ENCODE data around the gene ZNF808. TPM values are rescaled to one million over a fixed set of nuclear protein-coding genes. Genes with fewer than 3 reads are reported as not detected.
"Not testable (repeated sequence)": the region's sequence is repeated elsewhere in the genome, so short reads cannot be mapped to it uniquely, and the experiment has no call there.

The ZNF808 gene
- total and polyA plus RNA-seq, 2 of the 13 experiments (the other 11 are each of a cell fraction or from before 2014, with no cell fraction given) = 3.0 to 7.4 TPM

GRCh38 chr19:52567921-52568320 is 40.5 kb downstream of the ZNF808 start (continued):
- TF ChIP-seq ZBTB46 (CRISPR knock-in tag; IDR thresholded peaks at IDR 0.05; ENCODE audit: borderline replicate concordance) = no peak
- no peak for TF ChIP-seq AGO2 (optimal IDR thresholded peaks at IDR 0.05; ENCODE audit: low read depth, low read length)
- TF ChIP-seq DMTF1 (CRISPR knock-in tag; IDR thresholded peaks at IDR 0.05) = no peak
- no peak for TF ChIP-seq ZNF33A (CRISPR knock-in tag; IDR thresholded peaks at IDR 0.05; ENCODE audit: borderline replicate concordance)
- TF ChIP-seq SP1 (IDR thresholded peaks at IDR 0.05) = no peak
- no peak for TF ChIP-seq SP1 (CRISPR knock-in tag; IDR thresholded peaks at IDR 0.05)
- TF ChIP-seq CREB3 (CRISPR knock-in tag; IDR thresholded peaks at IDR 0.05) = no peak

GRCh38 chr19:52569638-52569999 is 42.2 kb downstream of the ZNF808 start:
- H3K27me3 ChIP-seq (ENCODE audit: control insufficient read depth in 1 of 2, insufficient read depth in 2 of 2, low read length in 2 of 2); H3K36me3 ChIP-seq (replicated peaks in 1 of 2; ENCODE audit: control insufficient read depth in 1 of 2, insufficient read depth in 2 of 2, low read length in 2 of 2); H4K20me1 ChIP-seq (ENCODE audit: insufficient read depth, low read length); H2AFZ ChIP-seq (ENCODE audit: low read length); CTCF ChIA-PET (ENCODE audit: low intra/inter-chr PET ratio, low total read pairs); in situ Hi-C loops (cut with HindIII; ENCODE audit: extremely low pct_ligation_motif_present, low pct_unique_long_range_greater_than_20kb); H3K79me2 ChIP-seq (ENCODE audit: insufficient read depth, low read length); intact Hi-C loops (cut with micrococcal nuclease; ENCODE audit: unreplicated experiment); FAIRE-seq; H3K4me1 ChIP-seq (ENCODE audit: insufficient read depth, low read length): not testable (repeated sequence)
- TSS peak; percentile 99 for BruUV-seq (replicated peaks)
- ATAC-seq = peak; percentile 77
- Histone ChIP-seq H3K9me3 (ENCODE audit: low read length) (peaks cover 49% of the 10 kb centered on the region), H3K27ac (ENCODE audit: extremely low read length, insufficient read depth, low read length) (peak overlapping the region; percentile 78), H3K9ac (ENCODE audit: insufficient read depth, low read depth, low read length) (peak overlapping the region; percentile 62), H3K4me2 (ENCODE audit: low read depth, low read length) (peak overlapping the region; percentile 62), H3K4me3 (replicated peaks in 1 of 3; ENCODE audit: insufficient read depth in 1 of 3, low read depth in 2 of 3, low read length in 3 of 3) (peak overlapping the region; percentile 21 to 73 (median 61); a peak in 5 of 6 replicates)
- POLR2A ChIA-PET = interaction anchor here (1.0 kb wide), 1 partner anchor 43 kb away, joined by 5 read pairs; no protein-coding TSS in a partner anchor
- peak; percentile 21 for DNase-seq (ENCODE audit: low spot score)
- peak; percentile 53; the same call in 1 of the 2 replicates for TF ChIP-seq ZNF263 (CRISPR knock-in tag; IDR thresholded peaks at IDR 0.05)
- TF ChIP-seq ZFX (CRISPR knock-in tag; IDR thresholded peaks at IDR 0.05; ENCODE audit: low read depth) = peak; percentile 41; the same call in 1 of the 2 replicates
- 51% methylated on average over 12 of the region's 13 CpGs for WGBS (ENCODE audit: low lambda C conversion rate)
